ENCODE measurements around the gene AMN.

GRCh38 chr14:102889615-102890014, 32.8 kb upstream of the AMN start:
- TF ChIP-seq POLR2A (IDR thresholded peaks at IDR 0.05) (no peak), CTCF (IDR thresholded peaks at IDR 0.05) (no peak)
